Heart left ventricle (tissue), 13 donors: ENCODE results near the gene SLC39A9.

ENCODE experiments used
- POLR2A ChIP-seq, 2 donors: fragments of 450-650 bp; IDR thresholded peaks; one replicate each; pipeline ENCODE4 v1.6.1; 2017; ENCODE audit warnings: antibody characterized with exemption in 2 of 2, mild to moderate bottlenecking in 2 of 2, moderate library complexity in 2 of 2
- TF ChIP-seq, protein P1 (sequence below), 12 donors: fragments of 200-600 bp; sonication (generic) in 4 of 12; IDR thresholded peaks; one replicate each; pipeline versions ENCODE4 v1.5.0 to v1.8.0; 2018 to 2022; ENCODE audit warnings: antibody characterized with exemption in 12 of 12, mild to moderate bottlenecking in 5 of 12
- donor health status: ischemic (EF 13 %, LVEDD 7.1; RV severe dilation, severe dysfunction).
- donor health status: DM: no; HTN: yes; CAD: no.
- donor health status: DM: no; HTN: no; CAD: no.
- donor health status: ischemic (EF 25% LVEDD 6.9; RV normal size, moderate dysfunction).
- donor health status: ischemic (EF 25% LVEDD 5.7; RV mildly dilated, moderate dysfunction).
- donor health status: ischemic (EF 35%, LVEDD 5.7; RV mildly dilated, moderate dysfunction).
- donor health status: nonischemic (EF 11% LVEDD 7.7; RV severe dilation, severe dysfunction).
- donor health status: DM: yes; HTN: yes; CAD: no.
- donor health status: PGD.
- donor health status: ischemic (EF 29% LVEDD 5.4; RV normal size, mild dysfunction).
- donor health status: nonischemic (EF 23%, LVEDD 6.1; RV moderate dilation, normal function).

DNA sequence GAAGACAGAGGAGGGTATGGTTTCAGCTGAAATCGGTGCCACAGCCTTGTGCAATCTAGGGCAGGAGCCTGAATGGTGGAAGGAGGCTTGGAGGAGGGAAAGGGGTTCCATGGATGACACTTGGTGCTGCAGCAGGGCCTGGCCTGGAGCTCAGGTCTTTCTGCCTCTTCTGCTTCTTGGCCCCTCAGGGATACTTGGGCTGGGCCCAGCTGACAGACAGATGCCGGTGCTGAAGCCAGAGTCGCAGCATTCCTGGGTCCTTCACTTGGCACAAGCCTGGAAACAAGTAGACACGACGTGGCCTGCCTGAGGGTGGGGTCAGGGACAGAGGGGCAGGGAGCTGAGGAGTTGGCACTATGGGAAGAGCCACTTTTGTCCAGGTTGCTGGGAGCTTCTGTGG lies 81.6 kb downstream of the SLC39A9 start:
- TF ChIP-seq, protein P1, sequence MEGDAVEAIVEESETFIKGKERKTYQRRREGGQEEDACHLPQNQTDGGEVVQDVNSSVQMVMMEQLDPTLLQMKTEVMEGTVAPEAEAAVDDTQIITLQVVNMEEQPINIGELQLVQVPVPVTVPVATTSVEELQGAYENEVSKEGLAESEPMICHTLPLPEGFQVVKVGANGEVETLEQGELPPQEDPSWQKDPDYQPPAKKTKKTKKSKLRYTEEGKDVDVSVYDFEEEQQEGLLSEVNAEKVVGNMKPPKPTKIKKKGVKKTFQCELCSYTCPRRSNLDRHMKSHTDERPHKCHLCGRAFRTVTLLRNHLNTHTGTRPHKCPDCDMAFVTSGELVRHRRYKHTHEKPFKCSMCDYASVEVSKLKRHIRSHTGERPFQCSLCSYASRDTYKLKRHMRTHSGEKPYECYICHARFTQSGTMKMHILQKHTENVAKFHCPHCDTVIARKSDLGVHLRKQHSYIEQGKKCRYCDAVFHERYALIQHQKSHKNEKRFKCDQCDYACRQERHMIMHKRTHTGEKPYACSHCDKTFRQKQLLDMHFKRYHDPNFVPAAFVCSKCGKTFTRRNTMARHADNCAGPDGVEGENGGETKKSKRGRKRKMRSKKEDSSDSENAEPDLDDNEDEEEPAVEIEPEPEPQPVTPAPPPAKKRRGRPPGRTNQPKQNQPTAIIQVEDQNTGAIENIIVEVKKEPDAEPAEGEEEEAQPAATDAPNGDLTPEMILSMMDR (IDR thresholded peaks at IDR 0.05) = no peak
- no peak for TF ChIP-seq POLR2A (IDR thresholded peaks at IDR 0.05)
